Raji (cell line): ENCODE measurements around the gene PTPRG.

ENCODE experiments used
- POLR2A ChIP-seq: IDR thresholded peaks from 2 replicates; pipeline ENCODE4 v1.6.1; 2011; ENCODE audit warnings: low read depth, low read length, control low read depth; ENCODE audit not compliant: insufficient read depth

PTPRG gene

GRCh38 chr3:61688307-61688984 is 127.1 kb downstream of the PTPRG start:
- no peak for TF ChIP-seq POLR2A

- no peak for TF ChIP-seq POLR2A
These were observed 128.6 kb downstream of the PTPRG start for GRCh38 chr3:61690016-61690415.

- TF ChIP-seq POLR2A, result no peak
These were observed 130.1 kb downstream of the PTPRG start for GRCh38 chr3:61691466-61691865.

- no peak for TF ChIP-seq POLR2A
These were observed 135.9 kb downstream of the PTPRG start for GRCh38 chr3:61697301-61697700.

GRCh38 chr3:61699622-61700021 is 138.3 kb downstream of the PTPRG start:
- no peak for TF ChIP-seq POLR2A

- no peak for TF ChIP-seq POLR2A
These were observed 139.6 kb downstream of the PTPRG start for GRCh38 chr3:61701011-61701410.

GRCh38 chr3:61702453-61702852 is 141.1 kb downstream of the PTPRG start:
- no peak for TF ChIP-seq POLR2A

GRCh38 chr3:61704807-61705206 is 143.4 kb downstream of the PTPRG start:
- TF ChIP-seq POLR2A, result no peak

- TF ChIP-seq POLR2A, result no peak
These were observed 146.1 kb downstream of the PTPRG start for GRCh38 chr3:61707492-61707891.

- no peak for TF ChIP-seq POLR2A
These were observed 152.9 kb downstream of the PTPRG start for GRCh38 chr3:61714225-61714624.

GRCh38 chr3:61715886-61716527 is 154.6 kb downstream of the PTPRG start:
- no peak for TF ChIP-seq POLR2A

- TF ChIP-seq POLR2A, result no peak
These were observed 157.2 kb downstream of the PTPRG start for GRCh38 chr3:61718565-61718964.

GRCh38 chr3:61719278-61719977 is 158.1 kb downstream of the PTPRG start:
- no peak for TF ChIP-seq POLR2A

- TF ChIP-seq POLR2A, result no peak
These were observed 161.7 kb downstream of the PTPRG start for GRCh38 chr3:61723038-61723437.

GRCh38 chr3:61724183-61724582 is 162.8 kb downstream of the PTPRG start:
- TF ChIP-seq POLR2A, result no peak

GRCh38 chr3:61724801-61725200 is 163.4 kb downstream of the PTPRG start:
- TF ChIP-seq POLR2A, result no peak
